ENCODE data around the gene U2AF1.
"Not testable (repeated sequence)": the region's sequence is repeated elsewhere in the genome, so short reads cannot be mapped to it uniquely, and the experiment has no call there.

The U2AF1 gene

GRCh38 chr21:43076643-43077042, 30.7 kb downstream of the U2AF1 start:
- DNase-seq (ENCODE audit: low spot score), result not testable (repeated sequence)

DNA sequence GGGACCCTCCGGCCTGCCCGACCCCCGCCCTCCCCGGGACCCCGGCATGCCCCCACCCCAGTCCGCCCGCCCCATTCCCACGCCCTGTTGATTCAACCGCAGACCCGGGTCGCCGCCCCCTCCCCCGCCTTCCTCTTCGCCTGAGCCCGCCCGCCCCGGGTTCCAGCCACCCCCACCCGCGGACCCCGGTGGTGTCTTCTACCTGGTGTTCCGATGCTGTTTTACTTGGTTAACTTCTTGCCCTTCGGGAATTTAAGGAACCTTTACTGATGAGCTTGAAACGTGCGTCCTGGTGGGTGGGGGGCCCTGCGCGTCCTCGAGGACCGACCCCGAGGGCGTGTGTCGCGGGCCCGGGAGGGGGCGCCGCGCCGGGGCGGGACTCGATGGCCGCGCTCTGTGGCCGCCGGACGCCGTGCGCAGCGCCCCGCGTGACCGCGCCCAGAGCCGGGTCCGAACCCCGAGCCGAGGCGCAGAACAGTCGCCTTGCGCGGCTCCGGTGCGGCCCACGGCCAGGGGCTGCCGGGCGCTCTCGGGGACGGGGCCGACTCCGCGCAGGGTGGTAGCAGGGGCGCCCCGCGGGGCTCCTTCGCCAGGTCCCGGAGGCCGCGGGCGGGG, 31.2 kb downstream of the U2AF1 start:
- not testable (repeated sequence) for DNase-seq (ENCODE audit: low spot score)

DNA sequence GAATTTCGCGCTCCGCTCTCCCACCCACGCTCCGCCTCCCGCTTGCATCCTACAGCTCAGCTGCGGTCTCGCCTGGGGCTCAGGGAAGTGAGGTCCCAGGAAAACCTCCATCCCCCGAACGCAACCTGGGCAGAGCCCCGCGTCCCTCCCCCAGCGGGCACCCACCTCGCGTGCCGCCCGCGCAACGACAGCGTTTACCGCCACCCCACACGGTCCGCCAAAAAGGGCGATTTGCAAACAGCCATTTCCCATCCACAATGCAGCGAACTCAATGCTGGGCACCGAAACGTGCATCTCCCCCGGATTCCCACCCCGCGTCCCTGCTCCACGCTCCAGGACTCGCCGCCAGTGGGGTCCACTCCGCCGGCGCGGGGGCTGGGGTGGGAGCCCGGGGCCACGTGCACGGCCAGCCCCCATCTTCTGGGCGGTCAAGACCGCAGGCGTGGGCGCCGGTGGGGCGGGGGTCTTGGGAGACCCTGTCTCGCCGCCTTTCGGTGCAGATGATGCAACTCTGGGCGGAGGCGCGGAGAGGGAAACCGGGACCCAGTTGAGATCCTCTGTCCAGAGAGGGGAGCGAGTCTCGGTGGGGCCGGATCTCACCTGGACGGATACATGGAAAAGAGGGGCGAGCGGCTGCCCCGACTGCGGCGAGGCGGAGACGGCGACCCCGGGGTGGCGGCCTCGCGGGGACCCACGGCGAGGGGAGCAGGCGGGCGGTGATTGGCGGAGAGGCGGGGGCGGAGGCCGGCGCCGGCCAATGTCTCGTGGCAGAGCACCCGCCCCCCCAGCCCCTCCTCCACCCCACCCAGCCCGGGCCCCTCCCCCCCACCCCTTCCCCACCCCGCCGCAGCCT, 32.0 kb downstream of the U2AF1 start, which contains the start of gene CBS:
TSS of gene CBS (minus strand) at position 666 of the 853 bp plus-strand sequence. CDS start 3,642 bp downstream, outside the sequence.
- DNase-seq (ENCODE audit: low spot score), result not testable (repeated sequence)

GRCh38 chr21:43074401-43075169, 32.8 kb downstream of the U2AF1 start:
- not testable (repeated sequence) for DNase-seq (ENCODE audit: low spot score)

DNA sequence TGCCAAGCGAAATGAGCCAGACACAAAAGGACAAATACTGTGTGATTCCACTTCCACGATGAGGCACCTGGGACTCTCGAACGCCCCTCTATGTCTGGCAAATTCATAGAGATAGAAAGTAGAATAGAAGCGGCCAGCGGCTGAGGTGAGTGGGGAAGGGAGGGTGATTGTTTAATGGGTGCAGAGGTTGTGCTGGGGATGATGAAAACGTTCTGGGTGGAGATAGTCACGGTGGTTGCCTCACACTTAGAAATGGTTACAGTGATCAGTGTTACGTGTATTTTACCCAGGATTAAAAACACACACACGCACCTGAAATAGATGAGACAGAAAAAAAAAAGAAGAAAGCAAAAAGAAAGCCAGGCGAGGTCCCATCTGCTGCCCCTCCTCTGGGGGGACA, 34.6 kb downstream of the U2AF1 start:
- DNase-seq (ENCODE audit: low spot score), result not testable (repeated sequence)

GRCh38 chr21:43069682-43070081, 37.7 kb downstream of the U2AF1 start:
- not testable (repeated sequence) for DNase-seq (ENCODE audit: low spot score)

DNA sequence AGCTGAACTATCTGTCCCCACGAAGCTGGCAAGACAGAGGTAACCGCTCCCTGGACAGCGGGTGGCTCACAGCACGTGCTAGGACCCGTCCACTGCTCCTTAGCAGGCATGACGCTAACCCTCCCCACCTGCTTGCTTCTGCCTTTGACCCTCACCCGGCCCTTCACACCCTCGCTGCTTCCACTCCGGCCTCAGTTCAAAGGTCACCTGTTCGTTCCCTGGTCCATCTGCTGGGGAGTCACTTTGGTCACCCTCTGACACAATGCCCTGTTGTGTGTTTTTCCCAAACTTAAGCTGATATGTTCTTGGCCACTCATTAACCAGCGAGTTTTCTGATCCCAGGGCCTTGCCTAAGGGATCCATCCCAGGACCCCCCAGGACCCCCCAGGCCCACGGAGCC, 39.3 kb downstream of the U2AF1 start:
- not testable (repeated sequence) for DNase-seq (ENCODE audit: low spot score)

DNA sequence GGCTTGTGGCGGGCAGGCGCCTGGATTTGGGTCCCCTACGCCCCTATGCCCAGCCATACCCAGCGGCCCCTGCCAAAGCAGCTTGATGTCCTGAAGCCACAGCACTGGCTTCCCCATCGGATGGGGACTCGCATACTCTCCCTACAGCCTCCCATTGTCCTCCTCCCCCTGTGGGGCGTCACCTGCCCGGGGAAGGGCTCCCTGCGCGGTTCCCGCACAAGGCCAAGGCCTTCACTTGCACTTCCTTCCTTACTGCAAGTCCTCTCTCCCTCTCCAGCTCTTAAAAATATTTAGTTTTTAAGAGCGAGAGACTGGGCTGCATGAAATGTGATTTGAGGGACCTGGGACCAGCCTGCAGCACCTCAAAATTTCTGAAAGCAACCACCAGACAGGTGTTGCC, 40.7 kb downstream of the U2AF1 start:
- not testable (repeated sequence) for DNase-seq (ENCODE audit: low spot score)

DNA sequence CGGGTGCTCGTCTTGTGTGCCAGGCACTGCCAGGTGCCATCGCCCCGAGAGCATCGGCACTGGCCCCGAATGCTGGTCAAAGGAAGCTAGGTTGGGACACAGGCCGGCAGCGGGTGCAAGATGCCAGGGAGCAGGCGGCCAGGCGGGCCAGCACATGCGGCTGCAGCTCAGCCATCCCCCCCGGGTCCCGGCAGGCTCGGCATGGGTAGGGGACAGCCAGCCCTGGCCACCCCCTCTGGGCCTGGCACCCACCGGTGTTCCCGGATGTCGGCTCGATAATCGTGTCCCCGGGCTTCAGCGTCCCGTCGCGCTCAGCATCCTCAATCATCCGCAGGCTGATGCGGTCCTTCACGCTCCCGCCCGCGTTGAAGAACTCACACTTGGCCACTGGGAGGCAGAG, 41.4 kb downstream of the U2AF1 start:
- not testable (repeated sequence) for DNase-seq (ENCODE audit: low spot score)

DNA sequence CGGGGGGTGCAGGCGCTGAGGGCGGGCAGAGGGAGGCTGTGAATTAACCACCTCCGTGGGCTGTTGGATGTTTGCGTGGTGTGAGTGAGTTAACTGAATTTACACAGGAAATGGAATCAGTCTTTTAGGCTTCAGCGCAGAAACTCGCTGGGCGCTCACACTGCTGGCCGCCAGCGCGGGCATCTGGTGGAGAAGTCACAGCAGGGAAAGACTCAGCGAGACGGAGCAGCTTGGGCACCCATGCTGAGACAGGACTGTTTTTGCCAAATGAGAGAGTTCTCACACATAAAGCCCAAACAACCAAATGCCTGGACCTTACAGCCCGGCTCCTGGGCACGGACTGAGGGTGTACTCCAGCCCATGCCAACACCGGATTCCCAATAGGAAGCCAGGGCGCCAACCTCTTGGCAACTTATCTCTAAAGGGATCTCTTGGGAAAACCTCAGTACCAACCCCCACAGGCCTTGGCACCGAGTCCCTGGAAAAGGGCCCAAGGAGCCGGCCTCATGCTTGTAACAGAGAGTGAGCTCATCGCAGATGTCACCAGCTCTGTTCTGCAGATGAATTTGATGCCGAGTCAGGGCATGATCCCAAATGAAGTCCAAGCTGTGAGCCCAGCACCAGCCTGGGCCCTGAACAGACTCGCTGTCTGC, 43.0 kb downstream of the U2AF1 start:
- not testable (repeated sequence) for DNase-seq (ENCODE audit: low spot score)

- DNase-seq (ENCODE audit: low spot score), result not testable (repeated sequence)
These were observed 44.3 kb downstream of the U2AF1 start for GRCh38 chr21:43062955-43063664.

- DNase-seq (ENCODE audit: low spot score), result not testable (repeated sequence)
These were observed 54.3 kb downstream of the U2AF1 start for GRCh38 chr21:43053112-43053511.

DNA sequence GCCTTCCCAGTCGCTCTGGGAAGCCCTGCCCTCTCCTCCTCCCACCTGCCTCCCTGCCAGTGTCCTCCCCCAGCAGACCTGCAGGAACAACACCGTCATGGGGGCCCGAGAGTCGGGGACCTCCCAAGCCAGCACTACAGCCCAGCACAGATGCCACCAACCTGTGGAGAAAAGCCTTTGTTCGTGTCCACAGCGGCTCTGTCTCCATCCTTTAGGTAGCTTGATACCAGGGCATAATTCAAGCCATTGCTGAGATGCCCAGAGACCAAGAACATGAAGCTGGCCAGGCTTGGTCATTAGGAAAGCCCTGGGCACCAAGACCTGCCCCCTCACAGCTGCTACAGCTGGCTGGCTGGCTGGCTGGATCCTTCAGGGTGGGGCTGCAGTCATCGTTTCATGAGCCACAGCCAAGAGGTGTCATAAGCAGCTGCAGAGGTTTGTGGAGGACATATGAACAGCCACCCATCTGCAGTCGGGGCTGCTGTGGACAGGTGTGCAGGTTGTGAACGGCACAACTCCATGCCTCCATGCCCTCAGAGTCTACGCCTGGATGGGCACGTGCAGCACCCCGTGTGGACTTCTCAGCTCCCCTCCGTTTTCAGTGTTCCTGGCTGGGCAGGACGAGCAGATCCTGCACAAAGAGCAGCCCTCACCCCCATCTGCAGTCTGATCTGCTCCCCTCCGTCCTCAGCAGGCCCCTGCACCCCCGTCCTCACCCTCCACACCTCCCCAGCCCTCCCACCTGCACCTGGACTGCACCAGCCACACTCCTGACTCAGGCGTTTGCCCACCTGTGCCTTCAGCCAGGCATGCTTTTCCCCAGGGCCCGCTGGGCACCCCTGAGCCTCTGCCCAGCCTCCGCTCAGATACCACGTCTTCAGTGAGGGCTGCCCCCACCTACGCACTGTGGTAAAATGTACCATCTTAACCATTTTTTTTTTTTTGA, 61.2 kb downstream of the U2AF1 start:
- DNase-seq (ENCODE audit: low spot score), result not testable (repeated sequence)

- not testable (repeated sequence) for DNase-seq (ENCODE audit: low spot score)
These were observed 62.0 kb downstream of the U2AF1 start for GRCh38 chr21:43045165-43045875.

DNA sequence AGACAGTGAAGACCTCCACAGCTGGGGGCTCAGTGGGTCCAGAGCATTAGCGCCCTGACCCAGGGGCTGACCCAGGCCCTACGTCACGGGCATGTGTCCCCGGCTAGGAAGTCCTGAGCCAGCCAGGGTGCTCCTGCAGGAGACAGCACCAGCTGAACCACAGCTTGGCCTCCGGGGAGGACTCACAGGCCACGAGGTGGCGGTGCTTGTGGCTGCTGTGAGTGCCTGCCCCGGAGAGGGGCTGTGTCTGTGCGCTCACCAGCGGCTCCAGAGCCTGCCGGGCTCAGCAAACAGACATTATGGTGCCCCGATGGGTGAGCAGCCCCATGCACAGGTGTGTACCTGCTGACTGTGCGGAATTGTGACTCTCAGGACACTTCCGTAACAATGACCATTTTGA, 62.8 kb downstream of the U2AF1 start:
- DNase-seq (ENCODE audit: low spot score), result not testable (repeated sequence)

DNA sequence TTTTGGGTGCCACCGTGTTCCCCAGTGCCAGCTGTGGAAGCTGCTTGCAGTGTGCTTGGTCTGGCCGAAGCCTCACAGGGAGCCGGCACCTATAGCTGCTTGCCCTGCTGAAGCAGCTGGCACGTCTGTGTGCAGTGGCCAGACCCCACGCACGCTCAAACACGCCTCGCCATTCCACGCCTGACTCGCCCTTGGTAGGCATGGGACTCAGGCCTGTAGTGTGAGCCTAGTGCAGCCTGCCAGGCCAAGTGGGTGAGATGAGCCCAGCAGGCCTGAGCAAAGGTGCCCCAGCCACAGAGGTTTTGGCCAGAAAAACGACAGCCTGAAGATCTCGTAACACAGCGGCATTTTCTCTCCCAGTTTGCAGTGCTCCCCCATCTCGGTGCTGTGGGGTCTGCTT, 64.1 kb downstream of the U2AF1 start:
- DNase-seq (ENCODE audit: low spot score), result not testable (repeated sequence)
